Measurements from ENCODE around the gene PDSS2.
"Not testable (repeated sequence)": the region's sequence is repeated elsewhere in the genome, so short reads cannot be mapped to it uniquely, and the experiment has no call there.

Gene PDSS2

DNA sequence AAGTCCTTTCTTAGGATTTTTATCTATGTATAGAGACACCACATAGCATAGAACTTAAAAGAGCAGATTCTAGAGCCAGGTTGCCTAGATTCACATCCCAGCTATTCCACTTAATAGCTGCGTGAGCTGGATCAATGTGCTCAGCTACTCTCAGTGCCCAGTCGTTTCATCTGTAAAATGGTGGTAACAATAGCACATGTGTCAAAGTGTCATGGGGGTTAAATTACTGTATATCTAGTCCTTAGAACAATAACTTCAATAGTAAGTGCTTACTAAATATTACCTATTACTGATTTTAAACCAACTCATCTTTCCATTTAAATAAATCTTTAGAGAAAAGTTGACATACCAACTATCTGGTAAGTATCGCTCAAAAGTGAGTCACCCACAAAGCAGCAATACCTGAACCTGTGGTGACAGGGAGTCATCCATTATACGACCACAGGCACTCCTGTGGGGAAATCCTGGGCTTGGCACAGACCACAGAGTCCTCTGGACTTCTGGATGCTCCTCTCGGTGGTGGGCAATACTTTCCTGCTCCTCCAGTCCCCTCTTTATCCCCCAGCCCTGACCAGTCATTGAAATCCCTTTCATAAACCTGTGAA is 154.8 kb downstream of the PDSS2 start:
- no peak for DNase-seq (ENCODE audit: low spot score)
- TF ChIP-seq, protein P1, sequence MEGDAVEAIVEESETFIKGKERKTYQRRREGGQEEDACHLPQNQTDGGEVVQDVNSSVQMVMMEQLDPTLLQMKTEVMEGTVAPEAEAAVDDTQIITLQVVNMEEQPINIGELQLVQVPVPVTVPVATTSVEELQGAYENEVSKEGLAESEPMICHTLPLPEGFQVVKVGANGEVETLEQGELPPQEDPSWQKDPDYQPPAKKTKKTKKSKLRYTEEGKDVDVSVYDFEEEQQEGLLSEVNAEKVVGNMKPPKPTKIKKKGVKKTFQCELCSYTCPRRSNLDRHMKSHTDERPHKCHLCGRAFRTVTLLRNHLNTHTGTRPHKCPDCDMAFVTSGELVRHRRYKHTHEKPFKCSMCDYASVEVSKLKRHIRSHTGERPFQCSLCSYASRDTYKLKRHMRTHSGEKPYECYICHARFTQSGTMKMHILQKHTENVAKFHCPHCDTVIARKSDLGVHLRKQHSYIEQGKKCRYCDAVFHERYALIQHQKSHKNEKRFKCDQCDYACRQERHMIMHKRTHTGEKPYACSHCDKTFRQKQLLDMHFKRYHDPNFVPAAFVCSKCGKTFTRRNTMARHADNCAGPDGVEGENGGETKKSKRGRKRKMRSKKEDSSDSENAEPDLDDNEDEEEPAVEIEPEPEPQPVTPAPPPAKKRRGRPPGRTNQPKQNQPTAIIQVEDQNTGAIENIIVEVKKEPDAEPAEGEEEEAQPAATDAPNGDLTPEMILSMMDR (IDR thresholded peaks at IDR 0.05; ENCODE audit: extremely low read depth, missing control alignments) = no peak

DNA sequence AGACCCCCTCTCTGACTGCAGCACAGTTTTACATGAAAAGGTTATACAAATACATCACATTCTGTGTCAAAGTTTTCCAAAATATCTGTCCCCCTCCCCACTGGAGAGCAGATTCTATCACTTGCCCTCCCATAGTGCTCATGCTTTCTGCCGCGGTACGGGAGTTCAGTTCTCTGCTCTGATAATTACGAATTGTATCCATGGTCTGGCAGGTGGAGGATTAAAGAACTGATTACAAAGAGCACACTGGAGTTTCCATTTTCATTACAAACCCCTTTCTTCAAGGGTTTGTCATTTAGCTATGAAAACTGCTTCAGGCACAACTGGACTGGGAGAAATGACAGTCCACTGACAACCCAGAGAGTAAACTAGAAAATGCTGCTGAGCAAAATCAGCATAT is 166.0 kb downstream of the PDSS2 start:
- TF ChIP-seq, protein P1 (IDR thresholded peaks at IDR 0.05; ENCODE audit: extremely low read depth, missing control alignments) = no peak

DNA sequence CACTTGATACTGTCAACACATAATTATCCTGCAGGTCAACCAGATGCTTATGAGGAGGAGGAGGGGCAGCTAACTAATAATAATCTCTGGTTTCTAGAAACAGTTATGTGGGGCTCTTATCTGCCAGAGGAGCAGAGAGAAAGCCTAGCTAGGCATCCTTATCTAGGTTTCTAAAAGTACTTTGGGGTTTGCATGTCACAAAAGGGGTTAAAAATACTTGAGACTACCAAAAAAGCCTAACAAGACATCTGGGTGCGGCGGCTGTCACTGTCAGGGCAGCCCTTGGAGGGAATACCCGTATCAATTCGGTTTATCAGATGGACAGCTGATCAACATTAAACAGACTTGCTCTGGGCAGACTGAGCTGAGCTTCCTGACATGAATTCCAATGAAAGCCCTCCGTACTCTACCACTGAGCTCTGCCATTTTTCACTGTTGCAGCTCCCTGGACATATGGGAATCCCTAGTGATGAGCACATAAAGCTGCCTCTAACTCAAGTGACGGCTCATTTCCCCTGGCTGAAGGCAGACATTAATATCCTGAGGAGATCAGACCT is 166.6 kb downstream of the PDSS2 start:
- TF ChIP-seq, protein P1 (IDR thresholded peaks at IDR 0.05; ENCODE audit: extremely low read depth, missing control alignments) = no peak
- no peak for DNase-seq (ENCODE audit: low spot score)

More for the DNA sequence above, 166.0 kb downstream of the PDSS2 start:
- no peak for DNase-seq (ENCODE audit: low spot score)

DNA sequence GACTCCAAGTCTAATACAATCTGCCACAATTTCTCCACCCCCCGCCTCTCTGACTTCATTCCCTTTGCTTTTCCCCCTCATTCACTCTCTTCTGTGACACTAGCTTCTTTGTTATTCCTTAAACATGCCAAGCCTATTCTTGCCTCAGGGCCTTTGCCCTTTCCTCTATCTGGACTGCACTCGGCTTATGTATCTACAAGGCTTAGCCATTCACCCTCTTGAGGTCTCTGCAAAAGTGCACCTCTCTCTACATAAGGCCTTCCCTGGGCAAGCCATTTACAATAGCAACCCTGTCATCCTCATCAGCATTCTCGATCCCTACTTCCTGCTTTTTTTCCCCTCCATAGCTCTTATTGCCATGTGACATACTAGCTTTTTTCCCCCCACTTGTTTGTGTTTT is 168.9 kb downstream of the PDSS2 start:
- TF ChIP-seq, protein P1 (IDR thresholded peaks at IDR 0.05; ENCODE audit: extremely low read depth, missing control alignments) = no peak

DNA sequence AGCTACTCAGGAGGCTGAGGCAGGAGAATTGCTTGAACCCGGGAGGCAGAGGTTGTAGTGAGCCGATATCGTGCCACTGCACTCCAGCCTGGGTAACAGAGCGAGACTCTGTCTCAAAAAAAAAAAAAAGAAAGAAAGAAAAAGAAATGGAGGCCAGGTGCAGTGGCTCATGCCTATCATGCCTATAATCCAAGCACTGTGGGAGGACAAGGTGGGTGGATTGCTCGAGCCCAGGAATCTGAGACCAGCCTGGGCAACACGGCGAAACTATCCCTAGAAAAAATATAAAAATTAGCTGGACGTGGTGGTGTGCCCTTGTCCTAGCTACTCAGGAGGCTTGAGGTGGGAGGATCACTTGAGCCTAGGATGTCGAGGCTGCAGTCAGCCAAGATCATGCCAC is 170.1 kb downstream of the PDSS2 start:
- not testable (repeated sequence) for DNase-seq (ENCODE audit: low spot score)

More for the DNA sequence above, 168.9 kb downstream of the PDSS2 start:
- no peak for DNase-seq (ENCODE audit: low spot score)

DNA sequence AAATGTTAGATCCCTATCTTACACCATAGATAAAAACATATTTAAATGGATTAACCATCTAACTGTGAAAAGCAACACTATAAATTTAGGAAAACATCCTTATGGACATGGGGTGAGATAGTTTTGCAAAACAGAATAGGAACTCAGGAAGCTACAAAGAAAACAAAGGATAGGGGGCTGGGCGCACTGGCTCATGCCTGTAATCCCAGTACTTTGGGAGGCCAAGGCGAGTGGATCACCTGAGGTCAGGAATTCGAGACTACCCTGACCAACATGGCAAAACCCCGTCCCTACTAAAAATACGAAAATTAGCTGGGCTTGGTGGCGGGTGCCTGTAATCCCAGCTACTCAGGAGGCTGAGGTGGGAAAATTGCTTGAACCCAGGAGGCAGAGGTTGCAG is 173.7 kb downstream of the PDSS2 start:
- not testable (repeated sequence) for DNase-seq (ENCODE audit: low spot score)

DNA sequence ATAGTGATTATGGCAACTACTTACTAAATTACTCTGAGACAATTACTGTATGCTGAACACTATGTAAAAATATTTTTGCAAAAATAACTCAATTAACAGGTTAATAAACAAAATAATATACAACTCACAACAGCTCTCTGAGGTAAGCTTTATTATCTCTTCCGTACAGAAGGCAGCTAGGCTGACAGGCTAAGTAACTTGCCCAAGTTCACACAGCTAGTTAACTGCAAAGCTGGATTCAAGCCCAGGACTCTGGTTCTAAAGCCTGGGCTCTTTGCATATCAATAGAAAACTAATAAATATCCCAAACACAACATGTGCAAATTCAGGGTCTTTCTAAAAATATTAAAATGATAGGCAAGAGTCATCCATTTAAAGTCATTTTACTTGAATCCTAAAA is 174.6 kb downstream of the PDSS2 start:
- DNase-seq (ENCODE audit: low spot score) = no peak
- TF ChIP-seq, protein P1 (IDR thresholded peaks at IDR 0.05; ENCODE audit: extremely low read depth, missing control alignments) = no peak

DNA sequence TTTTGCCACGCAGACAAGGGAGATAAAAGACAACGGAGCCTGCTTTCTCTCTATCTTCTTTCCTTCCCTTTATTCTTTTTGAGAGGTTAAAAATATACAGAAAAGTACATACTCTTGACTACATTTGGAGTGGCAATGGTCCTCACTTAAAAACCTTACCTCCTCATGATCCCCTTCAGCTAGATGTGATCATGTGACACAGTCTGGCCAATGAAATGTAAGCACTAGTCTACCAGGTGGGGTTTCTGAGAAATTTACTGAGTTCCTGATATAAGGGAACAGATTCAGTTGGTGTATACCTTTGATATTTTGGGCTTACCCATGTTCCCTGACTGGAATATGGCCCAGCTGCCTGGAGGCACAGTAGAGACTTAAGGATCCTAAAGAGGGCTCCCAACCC is 178.6 kb downstream of the PDSS2 start:
- TF ChIP-seq, protein P1 (IDR thresholded peaks at IDR 0.05; ENCODE audit: extremely low read depth, missing control alignments) = no peak

DNA sequence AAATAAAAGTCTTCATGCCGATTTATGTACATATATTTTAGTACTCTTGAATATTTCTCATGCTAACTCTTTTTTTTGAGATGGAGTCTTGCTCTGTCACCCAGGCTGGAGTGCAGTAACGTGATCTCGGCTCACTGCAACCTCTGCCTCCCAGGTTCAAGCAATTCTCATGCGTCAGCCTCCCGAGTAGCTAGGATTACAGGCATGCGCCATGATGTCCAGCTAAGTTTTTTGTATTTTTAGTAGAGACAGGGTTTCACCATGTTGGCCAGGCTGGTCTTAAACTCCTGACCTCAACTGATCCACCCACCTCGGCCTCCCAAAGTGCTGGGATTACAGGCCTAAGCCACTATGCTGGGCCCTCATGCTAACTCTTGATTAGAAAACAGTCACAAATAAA is 179.4 kb downstream of the PDSS2 start:
- not testable (repeated sequence) for DNase-seq (ENCODE audit: low spot score)

More for the DNA sequence above, 178.6 kb downstream of the PDSS2 start:
- DNase-seq (ENCODE audit: low spot score) = no peak
